Spleen (tissue), 7 donors: ENCODE measurements around the gene IL13.

ENCODE experiments used
- CTCF ChIP-seq, 11 experiments: fragments of 200-600 bp in 7 of 11; fragments of 450-650 bp in 4 of 11; sonication (generic) in 4 of 11; IDR thresholded peaks in 8 of 11; conservative IDR thresholded peaks in 3 of 11; 1 replicate in 7 of 11; 2 replicates in 4 of 11; pipeline versions ENCODE4 v1.4.0 to v1.8.0; 2016 to 2021; ENCODE audit warnings: antibody characterized with exemption in 11 of 11, inconsistent platforms in 4 of 11, mild to moderate bottlenecking in 1 of 11
- POLR2A ChIP-seq, 3 donors: fragments of 450-650 bp; IDR thresholded peaks; one replicate each; pipeline ENCODE4 v1.5.1; 2017; ENCODE audit warnings: antibody characterized with exemption in 3 of 3, mild to moderate bottlenecking in 1 of 3
- POLR2AphosphoS5 ChIP-seq, 3 donors: sonication (generic); formaldehyde crosslinking; IDR thresholded peaks; one replicate each; pipeline ENCODE4 v1.5.1; 2017; ENCODE audit warnings: antibody characterized with exemption in 3 of 3
- donor health status: DM: no; HTN: no; CAD: no; lungs with moderate emphysema.
- donor health status: DM: no; HTN: no; CAD: no.
- donor health status: DM: no; HTN: no; CAD: no.

DNA sequence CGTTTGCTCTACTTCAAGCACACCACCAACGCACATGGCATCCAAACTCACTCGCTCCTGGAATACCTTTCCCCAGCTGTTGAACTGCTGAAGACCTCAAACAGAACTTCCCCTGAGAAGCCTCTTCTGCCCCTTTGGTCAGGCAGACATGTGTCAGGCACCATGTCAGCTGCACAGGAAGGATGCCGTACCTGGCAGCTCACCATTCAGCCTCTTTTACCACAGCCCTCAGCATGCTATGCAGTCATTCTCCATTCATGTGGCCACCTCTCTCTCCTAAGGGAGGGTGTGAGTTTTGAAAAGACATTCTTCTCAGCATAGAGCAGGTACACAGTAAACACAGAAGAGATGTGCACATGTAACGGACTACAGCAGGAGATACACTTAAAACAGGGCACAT is 30.0 kb downstream of the IL13 start:
- TF ChIP-seq POLR2A (IDR thresholded peaks at IDR 0.05), result no peak
- TF ChIP-seq POLR2AphosphoS5 (IDR thresholded peaks at IDR 0.05), result no peak
- no peak for TF ChIP-seq CTCF (IDR thresholded peaks at IDR 0.05 in 8 of 11, conservative IDR thresholded peaks at IDR 0.05 in 3 of 11)
